SKM-1 (cell line): ENCODE results near the gene P2RX3.
"Not testable (repeated sequence)": the region's sequence is repeated elsewhere in the genome, so short reads cannot be mapped to it uniquely, and the experiment has no call there.

Source experiments
- DNase-seq: peaks from one replicate; lab custom pipeline; 2025; ENCODE audit not compliant: unreplicated experiment; lab: John Stamatoyannopoulos, UW

P2RX3 gene

GRCh38 chr11:57395905-57396623 is 57.9 kb downstream of the P2RX3 start:
- no peak for DNase-seq

GRCh38 chr11:57396744-57397143 is 58.6 kb downstream of the P2RX3 start:
- DNase-seq, result no peak

- DNase-seq, result peak; percentile 89
These were observed 59.3 kb downstream of the P2RX3 start for GRCh38 chr11:57397394-57397990.

GRCh38 chr11:57399221-57399620 is 61.1 kb downstream of the P2RX3 start:
- no peak for DNase-seq

GRCh38 chr11:57399972-57400578 is 61.9 kb downstream of the P2RX3 start:
- no peak for DNase-seq

- DNase-seq, result no peak
These were observed 64.2 kb downstream of the P2RX3 start for GRCh38 chr11:57402188-57403002.

- not testable (repeated sequence) for DNase-seq
These were observed 65.0 kb downstream of the P2RX3 start for GRCh38 chr11:57403003-57403801.

- DNase-seq, result peak; percentile 31
These were observed 65.6 kb downstream of the P2RX3 start for GRCh38 chr11:57403802-57404147.

- DNase-seq, result no peak
These were observed 67.2 kb downstream of the P2RX3 start for GRCh38 chr11:57405271-57405860.

GRCh38 chr11:57406337-57406904 is 68.3 kb downstream of the P2RX3 start:
- DNase-seq, result peak; percentile 24

GRCh38 chr11:57407010-57407920 is 69.1 kb downstream of the P2RX3 start:
- no peak for DNase-seq

- DNase-seq, result no peak
These were observed 69.9 kb downstream of the P2RX3 start for GRCh38 chr11:57407941-57408475.

GRCh38 chr11:57408771-57409170 is 70.6 kb downstream of the P2RX3 start:
- DNase-seq, result no peak

GRCh38 chr11:57409321-57410100 is 71.4 kb downstream of the P2RX3 start:
- DNase-seq, result no peak

GRCh38 chr11:57410287-57410686 is 72.1 kb downstream of the P2RX3 start:
- DNase-seq, result no peak

GRCh38 chr11:57413681-57414080 is 75.5 kb downstream of the P2RX3 start:
- DNase-seq, result no peak

- no peak for DNase-seq
These were observed 76.6 kb downstream of the P2RX3 start for GRCh38 chr11:57414612-57415212.

- no peak for DNase-seq
These were observed 78.3 kb downstream of the P2RX3 start for GRCh38 chr11:57416436-57416835.
